Right lobe of liver (tissue), 6 donors: ENCODE data around the gene KDM4C. TPM values are rescaled to one million over a fixed set of nuclear protein-coding genes. Genes with fewer than 3 reads are reported as not detected.

Source experiments
- ATAC-seq, 4 donors: fragments of 200-7000 bp; cut with Tn5 transposase; one replicate each; pipeline ENCODE4 v1.9.1; 2020; ENCODE audit warnings: mild to moderate bottlenecking in 4 of 4, moderate library complexity in 4 of 4
- DNase-seq, 3 donors: peaks; one replicate each; pipeline ENCODE4 v3.0.0-alpha.2; 2020
- H3K27ac ChIP-seq, 3 donors: fragments of 200-600 bp; one replicate each; pipeline ENCODE4 v1.8.0; 2022
- H3K27me3 ChIP-seq, 2 donors: fragments of 200-600 bp; one replicate each; pipeline ENCODE4 v1.8.0; 2022
- H3K36me3 ChIP-seq, 4 donors: fragments of 200-600 bp; sonication (generic) in 1 of 4; one replicate each; pipeline versions ENCODE4 v1.5.1 to v1.8.0; 2017 to 2022; ENCODE audit warnings: control low read depth in 1 of 4
- H3K4me1 ChIP-seq, 4 donors: fragments of 200-600 bp; sonication (generic) in 1 of 4; one replicate each; pipeline versions ENCODE4 v1.5.1 to v1.8.0; 2017 to 2022; ENCODE audit warnings: control low read depth in 1 of 4
- H3K4me3 ChIP-seq, 3 donors: fragments of 200-600 bp; one replicate each; pipeline ENCODE4 v1.8.0; 2022
- H3K9me3 ChIP-seq, 4 donors: fragments of 200-600 bp; sonication (generic) in 1 of 4; one replicate each; pipeline versions ENCODE4 v1.5.1 to v1.8.0; 2017 to 2022; ENCODE audit warnings: control low read depth in 1 of 4
- CTCF ChIP-seq, 4 donors: fragments of 200-600 bp in 3 of 4; fragments of 450-650 bp in 1 of 4; IDR thresholded peaks; one replicate each; pipeline versions ENCODE4 v1.5.1 to v1.8.0; 2016 to 2022; ENCODE audit warnings: antibody characterized with exemption in 4 of 4, mild to moderate bottlenecking in 2 of 4
- POLR2A ChIP-seq: fragments of 450-650 bp; IDR thresholded peaks from one replicate; pipeline ENCODE4 v1.6.1; 2017; ENCODE audit warnings: antibody characterized with exemption, mild to moderate bottlenecking
- whole genome bisulfite sequencing: methylation state at CpG from one replicate; pipeline ENCODE4 v1.1.6; 2018; ENCODE audit warnings: low coverage, low lambda C conversion rate; ENCODE audit not compliant: insufficient coverage; ENCODE audit errors: missing lambda C conversion rate; 5-methylcytosine and 5-hydroxymethylcytosine counted together
- intact Hi-C, 2 donors: fragments of 100-400 bp; cut with DNase I; formaldehyde crosslinking; loops; one replicate each; pipeline versions ENCODE4 v1.11.2 to v1.14.1; 2022
- total RNA-seq, 6 experiments: library from RNA; depleted of rRNA in 2 of 6; stranded (reverse); fragments of >200 nt in 2 of 6; fragmentation: NEBNext Ultra II Directional in 3 of 6; extraction: Animal tissue kit (Norgen Biotek cat#: 25700) in 3 of 6; gene quantifications; one replicate each; pipeline versions ENCODE4 v1.1.0 to v1.2.4, GENCODE V29; 2016 to 2023
- donor health status: DM: no; HTN: yes; CAD: no.
- donor health status: DM: no; HTN: no; CAD: no.
- donor health status: DM: no; HTN: no; CAD: no.
- donor health status: DM: no; HTN: yes; CAD: no.
- donor health status: DM: no; HTN: yes; CAD: no.

The KDM4C gene
- total RNA-seq, 6 experiments from 2014 or later = 14.1 to 20.9 (median 15.3) TPM

- Histone ChIP-seq H3K27ac (no peak overlapping the region), H3K4me1 (no peaks in the 10 kb centered on the region), H3K4me3 (no peak overlapping the region), H3K9me3 (no peaks in the 10 kb centered on the region), H3K36me3 (no peaks in the 10 kb centered on the region), H3K27me3 (no peaks in the 10 kb centered on the region)
- intact Hi-C loops = no loop called here
- ATAC-seq (no peak), DNase-seq (no peak)
- 62% methylated on average over 14 of the region's 15 CpGs for WGBS
- TF ChIP-seq POLR2A (no peak), CTCF (IDR thresholded peaks at IDR 0.05) (no peak)
These were observed 451.4 kb downstream of the KDM4C start for GRCh38 chr9:7209016-7209715.

- no peaks in the 10 kb centered on the region for H3K36me3 ChIP-seq
- intact Hi-C loops = no loop called here
- H3K27ac ChIP-seq = no peak overlapping the region
- no peaks in the 10 kb centered on the region for H3K27me3 ChIP-seq
- no peak overlapping the region for H3K4me3 ChIP-seq
- DNase-seq = no peak
- TF ChIP-seq POLR2A (no peak), CTCF (IDR thresholded peaks at IDR 0.05) (no peak)
- no peaks in the 10 kb centered on the region for H3K4me1 ChIP-seq
- no peak for ATAC-seq
- WGBS = 45% methylated on average over 3 of the region's 3 CpGs
- H3K9me3 ChIP-seq = no peaks in the 10 kb centered on the region
These were observed 452.2 kb downstream of the KDM4C start for GRCh38 chr9:7209990-7210389.

- ATAC-seq (no peak), DNase-seq (no peak)
- intact Hi-C loops = no loop called here
- Histone ChIP-seq H3K9me3 (no peaks in the 10 kb centered on the region), H3K27me3 (no peaks in the 10 kb centered on the region), H3K36me3 (no peaks in the 10 kb centered on the region), H3K27ac (no peak overlapping the region), H3K4me1 (no peaks in the 10 kb centered on the region), H3K4me3 (no peak overlapping the region)
- TF ChIP-seq CTCF (IDR thresholded peaks at IDR 0.05) (no peak), POLR2A (no peak)
- WGBS = 53% methylated on average over 5 of the region's 8 CpGs
These were observed 453.3 kb downstream of the KDM4C start for GRCh38 chr9:7210854-7211637.

GRCh38 chr9:7211657-7212056, 453.9 kb downstream of the KDM4C start:
- H3K4me1 ChIP-seq = no peaks in the 10 kb centered on the region
- H3K4me3 ChIP-seq = no peak overlapping the region
- intact Hi-C loops = no loop called here
- no peak overlapping the region for H3K27ac ChIP-seq
- H3K9me3 ChIP-seq = no peaks in the 10 kb centered on the region
- H3K36me3 ChIP-seq = no peaks in the 10 kb centered on the region
- DNase-seq = no peak
- no peaks in the 10 kb centered on the region for H3K27me3 ChIP-seq
- no peak for ATAC-seq
- WGBS = 82% methylated on average over 1 of the region's 3 CpGs
- no peak for TF ChIP-seq POLR2A
- TF ChIP-seq CTCF (IDR thresholded peaks at IDR 0.05) = no peak
